ENCODE results near the gene CARS1.

The CARS1 gene

GRCh38 chr11:2980168-2980840 is 76.9 kb downstream of the CARS1 start:
- Histone ChIP-seq H3K9ac (ENCODE audit: low read depth, low read length) (no peak overlapping the region), H3K4me1 (ENCODE audit: insufficient read depth, low read length) (no peaks in the 10 kb centered on the region), H3K36me3 (ENCODE audit: insufficient read depth, low read length) (peaks cover 28% of the 10 kb centered on the region), H3K9me3 (ENCODE audit: control insufficient read depth, insufficient read depth, low read length) (no peaks in the 10 kb centered on the region)

GRCh38 chr11:2977113-2977512 is 80.1 kb downstream of the CARS1 start:
- H3K36me3 ChIP-seq (ENCODE audit: insufficient read depth, low read length): peaks cover 56% of the 10 kb centered on the region
- H3K9me3 ChIP-seq (ENCODE audit: control insufficient read depth, insufficient read depth, low read length): no peaks in the 10 kb centered on the region
- no peak overlapping the region for H3K9ac ChIP-seq (ENCODE audit: low read depth, low read length)
- no peaks in the 10 kb centered on the region for H3K4me1 ChIP-seq (ENCODE audit: insufficient read depth, low read length)

GRCh38 chr11:2976294-2977063 is 80.7 kb downstream of the CARS1 start:
- Histone ChIP-seq H3K36me3 (ENCODE audit: insufficient read depth, low read length) (peaks cover 62% of the 10 kb centered on the region), H3K9me3 (ENCODE audit: control insufficient read depth, insufficient read depth, low read length) (no peaks in the 10 kb centered on the region), H3K4me1 (ENCODE audit: insufficient read depth, low read length) (no peaks in the 10 kb centered on the region), H3K9ac (ENCODE audit: low read depth, low read length) (no peak overlapping the region)

- H3K9ac ChIP-seq (ENCODE audit: low read depth, low read length): no peak overlapping the region
- peaks cover 70% of the 10 kb centered on the region for H3K36me3 ChIP-seq (ENCODE audit: insufficient read depth, low read length)
- H3K9me3 ChIP-seq (ENCODE audit: control insufficient read depth, insufficient read depth, low read length): no peaks in the 10 kb centered on the region
- H3K4me1 ChIP-seq (ENCODE audit: insufficient read depth, low read length): no peaks in the 10 kb centered on the region
Measured at GRCh38 chr11:2975594-2975993, 81.6 kb downstream of the CARS1 start.

- Histone ChIP-seq H3K9ac (ENCODE audit: low read depth, low read length) (no peak overlapping the region), H3K9me3 (ENCODE audit: control insufficient read depth, insufficient read depth, low read length) (no peaks in the 10 kb centered on the region), H3K4me1 (ENCODE audit: insufficient read depth, low read length) (no peaks in the 10 kb centered on the region), H3K36me3 (ENCODE audit: insufficient read depth, low read length) (peaks cover 84% of the 10 kb centered on the region)
Measured at GRCh38 chr11:2974272-2974671, 83.0 kb downstream of the CARS1 start.

GRCh38 chr11:2968341-2968900 is 88.8 kb downstream of the CARS1 start:
- H3K9ac ChIP-seq (ENCODE audit: low read depth, low read length): no peak overlapping the region
- H3K4me1 ChIP-seq (ENCODE audit: insufficient read depth, low read length): no peaks in the 10 kb centered on the region
- H3K9me3 ChIP-seq (ENCODE audit: control insufficient read depth, insufficient read depth, low read length): no peaks in the 10 kb centered on the region
- H3K36me3 ChIP-seq (ENCODE audit: insufficient read depth, low read length): peaks cover 79% of the 10 kb centered on the region

GRCh38 chr11:2964782-2965181 is 92.4 kb downstream of the CARS1 start:
- no peaks in the 10 kb centered on the region for H3K9me3 ChIP-seq (ENCODE audit: control insufficient read depth, insufficient read depth, low read length)
- peaks cover 58% of the 10 kb centered on the region for H3K36me3 ChIP-seq (ENCODE audit: insufficient read depth, low read length)
- peaks cover 12% of the 10 kb centered on the region for H3K4me1 ChIP-seq (ENCODE audit: insufficient read depth, low read length)
- H3K9ac ChIP-seq (ENCODE audit: low read depth, low read length): no peak overlapping the region

GRCh38 chr11:2963761-2964160 is 93.5 kb downstream of the CARS1 start:
- H3K9me3 ChIP-seq (ENCODE audit: control insufficient read depth, insufficient read depth, low read length): no peaks in the 10 kb centered on the region
- H3K4me1 ChIP-seq (ENCODE audit: insufficient read depth, low read length): peaks cover 12% of the 10 kb centered on the region
- H3K36me3 ChIP-seq (ENCODE audit: insufficient read depth, low read length): peaks cover 59% of the 10 kb centered on the region
- no peak overlapping the region for H3K9ac ChIP-seq (ENCODE audit: low read depth, low read length)

- Histone ChIP-seq H3K4me1 (ENCODE audit: insufficient read depth, low read length) (peaks cover 12% of the 10 kb centered on the region), H3K9me3 (ENCODE audit: control insufficient read depth, insufficient read depth, low read length) (no peaks in the 10 kb centered on the region), H3K9ac (ENCODE audit: low read depth, low read length) (no peak overlapping the region), H3K36me3 (ENCODE audit: insufficient read depth, low read length) (peaks cover 61% of the 10 kb centered on the region)
Measured at GRCh38 chr11:2963112-2963754, 94.0 kb downstream of the CARS1 start.

GRCh38 chr11:2961080-2961479 is 96.1 kb downstream of the CARS1 start:
- Histone ChIP-seq H3K9ac (ENCODE audit: low read depth, low read length) (no peak overlapping the region), H3K36me3 (ENCODE audit: insufficient read depth, low read length) (peaks cover 44% of the 10 kb centered on the region), H3K9me3 (ENCODE audit: control insufficient read depth, insufficient read depth, low read length) (no peaks in the 10 kb centered on the region), H3K4me1 (ENCODE audit: insufficient read depth, low read length) (peaks cover 12% of the 10 kb centered on the region)

GRCh38 chr11:2960139-2960538 is 97.1 kb downstream of the CARS1 start:
- Histone ChIP-seq H3K9ac (ENCODE audit: low read depth, low read length) (no peak overlapping the region), H3K36me3 (ENCODE audit: insufficient read depth, low read length) (peaks cover 44% of the 10 kb centered on the region), H3K4me1 (ENCODE audit: insufficient read depth, low read length) (peaks cover 12% of the 10 kb centered on the region), H3K9me3 (ENCODE audit: control insufficient read depth, insufficient read depth, low read length) (no peaks in the 10 kb centered on the region)

GRCh38 chr11:2958251-2958650 is 99.0 kb downstream of the CARS1 start:
- peaks cover 50% of the 10 kb centered on the region for H3K36me3 ChIP-seq (ENCODE audit: insufficient read depth, low read length)
- H3K4me1 ChIP-seq (ENCODE audit: insufficient read depth, low read length): peaks cover 12% of the 10 kb centered on the region

GRCh38 chr11:2955906-2956476 is 101.2 kb downstream of the CARS1 start:
- no peak overlapping the region for H3K9ac ChIP-seq (ENCODE audit: low read depth, low read length)
- H3K9me3 ChIP-seq (ENCODE audit: control insufficient read depth, insufficient read depth, low read length): no peaks in the 10 kb centered on the region
- H3K36me3 ChIP-seq (ENCODE audit: insufficient read depth, low read length): peaks cover 70% of the 10 kb centered on the region
- no peaks in the 10 kb centered on the region for H3K4me1 ChIP-seq (ENCODE audit: insufficient read depth, low read length)

More at GRCh38 chr11:2958251-2958650, 99.0 kb downstream of the CARS1 start:
- Histone ChIP-seq H3K9ac (ENCODE audit: low read depth, low read length) (no peak overlapping the region), H3K9me3 (ENCODE audit: control insufficient read depth, insufficient read depth, low read length) (no peaks in the 10 kb centered on the region)

- peaks cover 60% of the 10 kb centered on the region for H3K36me3 ChIP-seq (ENCODE audit: insufficient read depth, low read length)
- no peak overlapping the region for H3K9ac ChIP-seq (ENCODE audit: low read depth, low read length)
- no peaks in the 10 kb centered on the region for H3K4me1 ChIP-seq (ENCODE audit: insufficient read depth, low read length)
- no peaks in the 10 kb centered on the region for H3K9me3 ChIP-seq (ENCODE audit: control insufficient read depth, insufficient read depth, low read length)
Measured at GRCh38 chr11:2954263-2954662, 103.0 kb downstream of the CARS1 start.

Measured in ES-I3 (cell line).